GM12874 (cell line): ENCODE data around the gene TTLL5.

Experiments
- TF ChIP-seq, protein P1 (sequence below): IDR thresholded peaks from 2 replicates; pipeline ENCODE4 v1.5.1; 2011; ENCODE audit warnings: low read depth, mild to moderate bottlenecking, control low read depth, low read length, moderate library complexity; ENCODE audit not compliant: insufficient read depth

The TTLL5 gene

DNA sequence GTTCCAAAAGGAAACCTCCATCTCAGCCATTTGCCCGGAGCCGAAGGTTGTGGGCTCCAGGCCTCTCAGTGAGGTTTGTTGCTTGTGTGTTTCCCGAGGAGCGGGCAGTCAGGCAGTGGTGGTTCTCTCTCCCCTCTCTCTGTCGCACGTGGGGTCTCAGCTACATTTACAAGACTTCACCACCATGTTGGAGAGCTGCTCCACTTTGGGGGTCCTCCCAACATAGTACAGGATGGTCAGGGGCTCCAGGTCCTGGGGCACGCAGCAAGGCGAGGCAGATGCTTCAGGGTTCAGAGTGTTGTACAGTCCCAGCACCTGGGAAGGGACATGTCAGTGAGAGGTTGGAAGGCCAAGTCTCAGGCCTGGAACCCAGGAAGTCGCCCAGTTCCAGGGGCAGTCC is 298.0 kb downstream of the TTLL5 start:
- TF ChIP-seq, protein P1, sequence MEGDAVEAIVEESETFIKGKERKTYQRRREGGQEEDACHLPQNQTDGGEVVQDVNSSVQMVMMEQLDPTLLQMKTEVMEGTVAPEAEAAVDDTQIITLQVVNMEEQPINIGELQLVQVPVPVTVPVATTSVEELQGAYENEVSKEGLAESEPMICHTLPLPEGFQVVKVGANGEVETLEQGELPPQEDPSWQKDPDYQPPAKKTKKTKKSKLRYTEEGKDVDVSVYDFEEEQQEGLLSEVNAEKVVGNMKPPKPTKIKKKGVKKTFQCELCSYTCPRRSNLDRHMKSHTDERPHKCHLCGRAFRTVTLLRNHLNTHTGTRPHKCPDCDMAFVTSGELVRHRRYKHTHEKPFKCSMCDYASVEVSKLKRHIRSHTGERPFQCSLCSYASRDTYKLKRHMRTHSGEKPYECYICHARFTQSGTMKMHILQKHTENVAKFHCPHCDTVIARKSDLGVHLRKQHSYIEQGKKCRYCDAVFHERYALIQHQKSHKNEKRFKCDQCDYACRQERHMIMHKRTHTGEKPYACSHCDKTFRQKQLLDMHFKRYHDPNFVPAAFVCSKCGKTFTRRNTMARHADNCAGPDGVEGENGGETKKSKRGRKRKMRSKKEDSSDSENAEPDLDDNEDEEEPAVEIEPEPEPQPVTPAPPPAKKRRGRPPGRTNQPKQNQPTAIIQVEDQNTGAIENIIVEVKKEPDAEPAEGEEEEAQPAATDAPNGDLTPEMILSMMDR: no peak

DNA sequence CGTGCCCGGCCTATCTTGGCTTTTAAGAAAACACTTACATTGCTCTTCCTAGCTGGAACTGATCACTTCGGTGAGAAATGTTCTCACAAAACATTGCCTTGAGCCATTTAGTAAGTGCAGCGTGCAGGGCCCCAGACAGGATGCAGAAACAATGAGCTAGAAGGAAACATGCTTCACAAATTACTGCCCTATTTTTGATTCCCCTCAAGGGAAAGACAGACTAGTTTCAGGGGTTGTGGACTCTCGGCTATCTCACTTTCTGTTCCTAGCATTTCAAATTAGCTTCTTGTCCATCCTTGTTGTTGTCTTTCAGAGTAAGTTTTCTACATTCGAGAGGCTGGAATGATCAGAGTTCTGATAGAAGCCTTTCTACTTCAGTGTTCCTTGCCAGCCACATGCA is 299.2 kb downstream of the TTLL5 start:
- TF ChIP-seq, protein P1: no peak

DNA sequence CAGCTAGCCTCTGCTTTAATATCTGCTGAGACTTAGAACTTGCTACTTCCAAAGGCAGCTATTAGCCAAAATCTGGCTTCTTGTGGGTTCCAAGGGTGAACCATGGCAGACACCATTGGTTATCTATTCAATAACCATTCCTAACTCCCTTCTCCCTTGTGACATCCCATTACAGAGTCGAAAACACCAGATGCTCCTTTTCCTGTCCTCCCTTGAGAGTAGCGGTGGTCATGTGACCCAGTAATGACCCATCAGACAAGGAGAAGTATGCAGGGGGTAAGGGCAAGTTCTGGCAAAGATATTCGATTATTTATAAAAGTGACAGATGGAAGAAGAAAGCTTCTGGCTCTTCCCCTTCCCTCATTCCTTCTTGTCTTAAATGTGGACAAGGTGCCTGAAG is 300.6 kb downstream of the TTLL5 start:
- TF ChIP-seq, protein P1: no peak

DNA sequence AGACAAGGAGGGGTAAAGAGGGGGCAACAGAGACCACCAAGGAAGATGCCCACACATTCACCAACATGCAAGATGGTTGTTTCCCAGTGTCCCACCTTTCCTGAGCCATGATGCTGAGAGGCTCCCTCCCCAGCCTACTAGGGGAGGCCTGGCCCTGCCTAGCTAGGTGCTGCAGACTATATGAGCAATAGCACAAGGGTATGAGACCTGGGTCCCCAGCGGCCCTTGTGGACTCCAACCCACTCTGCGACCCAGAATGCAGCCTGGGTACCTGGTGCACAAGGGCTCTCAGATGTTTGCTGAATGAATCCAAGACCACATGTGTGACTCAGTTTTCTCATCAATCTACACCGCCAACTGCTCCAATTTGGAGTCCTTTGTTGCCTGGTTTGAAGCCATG is 306.8 kb downstream of the TTLL5 start:
- TF ChIP-seq, protein P1: no peak

DNA sequence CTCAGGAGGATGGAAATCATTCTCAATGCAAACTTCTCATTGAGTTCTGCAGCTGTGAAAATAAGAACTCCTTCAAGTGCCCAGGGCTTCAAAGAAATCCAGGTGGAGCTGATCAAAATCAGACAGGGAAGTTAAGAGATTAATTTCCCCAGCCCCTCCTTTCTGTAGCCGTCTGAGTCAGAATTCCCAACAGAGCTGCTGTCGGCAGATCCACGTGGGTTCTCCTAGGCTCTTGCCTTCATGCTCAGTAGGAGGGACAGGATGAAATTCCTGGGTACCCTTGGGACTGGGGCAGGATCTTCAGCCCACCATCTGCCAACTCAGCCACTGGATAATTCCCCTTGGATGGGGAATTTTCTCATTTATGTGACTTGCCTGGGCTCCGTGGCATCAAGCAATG is 307.4 kb downstream of the TTLL5 start:
- TF ChIP-seq, protein P1: no peak

DNA sequence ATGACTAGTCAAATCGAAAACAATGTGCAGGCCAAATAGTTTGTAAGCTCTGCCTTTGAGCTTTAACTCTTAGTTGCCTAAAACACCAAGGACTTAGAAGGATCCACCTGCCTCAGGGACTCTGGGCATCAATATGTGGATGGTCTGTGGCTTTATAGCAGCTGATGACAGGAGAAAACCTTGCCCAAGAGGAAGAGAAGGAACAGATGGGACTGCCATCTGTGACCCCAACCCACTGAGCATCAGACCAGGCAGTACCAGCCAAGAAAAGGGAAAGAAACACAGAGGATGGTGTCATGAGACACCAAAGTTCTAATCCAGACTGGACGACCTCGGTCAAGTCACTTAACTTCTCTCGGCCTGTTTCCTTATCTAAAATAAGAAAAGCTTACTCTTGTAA is 308.1 kb downstream of the TTLL5 start:
- TF ChIP-seq, protein P1: no peak

DNA sequence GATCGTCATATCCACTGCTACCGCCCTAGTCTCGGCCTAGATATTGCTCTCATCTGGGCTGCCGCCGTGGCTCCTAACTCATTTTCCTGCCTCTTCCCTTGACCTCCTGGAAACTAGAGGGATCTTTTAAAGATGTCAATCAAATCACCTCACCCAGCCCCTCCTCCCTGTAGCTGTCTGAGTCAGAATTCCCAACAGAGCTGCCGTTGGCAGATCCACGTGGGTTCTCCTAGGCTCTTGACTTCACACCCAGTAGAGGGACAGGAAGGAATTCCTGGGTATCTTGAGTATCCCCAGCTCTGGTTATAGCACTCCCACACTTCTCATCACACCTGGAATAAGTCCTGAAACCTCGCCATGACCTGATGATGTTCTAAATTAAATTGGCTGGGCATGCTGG is 308.8 kb downstream of the TTLL5 start:
- TF ChIP-seq, protein P1: no peak

DNA sequence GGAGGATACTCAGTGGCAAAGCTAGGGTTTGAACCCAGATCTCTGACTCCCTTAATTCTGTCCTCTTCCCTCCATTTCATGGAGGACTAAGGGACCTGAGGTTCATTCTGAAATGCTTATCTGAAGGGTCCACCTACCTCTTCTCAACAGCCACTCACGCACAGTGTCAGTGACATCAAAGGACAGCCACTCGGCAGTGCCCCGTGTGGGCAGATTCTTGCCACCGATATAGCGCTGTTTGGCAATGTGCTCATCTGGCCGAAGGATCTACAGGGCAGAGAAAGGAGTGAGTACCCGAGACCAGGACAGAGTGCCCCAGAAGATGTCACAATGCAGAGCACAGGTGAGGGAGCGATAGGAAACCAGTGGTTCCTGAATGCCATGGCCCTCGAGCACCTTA is 309.9 kb downstream of the TTLL5 start:
- TF ChIP-seq, protein P1: no peak
